ENCODE data around the gene SPATA16.
"Not testable (repeated sequence)": the region's sequence is repeated elsewhere in the genome, so short reads cannot be mapped to it uniquely, and the experiment has no call there.

Gene SPATA16

GRCh38 chr3:173003471-173003870 lies 137.6 kb downstream of the SPATA16 start:
- DNase-seq = peak; percentile 54

DNA sequence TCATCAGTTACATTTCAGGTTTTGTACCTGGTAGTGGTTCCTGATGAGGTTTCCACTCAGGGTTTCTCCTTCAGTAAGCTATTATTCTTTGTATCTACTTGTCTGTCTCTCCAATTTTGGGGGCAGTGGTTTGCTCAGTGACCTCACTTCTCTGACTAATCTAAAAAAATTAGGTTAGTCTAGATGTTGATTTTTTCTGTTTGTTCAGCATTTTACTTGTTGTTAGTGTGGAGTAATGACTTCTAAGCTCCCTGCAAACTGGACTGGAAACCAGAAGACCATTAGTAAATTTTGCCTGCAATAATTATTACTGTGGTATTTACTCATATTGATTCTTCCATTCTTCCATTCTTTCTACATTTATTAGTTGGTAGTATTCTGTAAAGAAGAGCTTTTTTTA lies 139.4 kb downstream of the SPATA16 start:
- no peak for DNase-seq

DNA sequence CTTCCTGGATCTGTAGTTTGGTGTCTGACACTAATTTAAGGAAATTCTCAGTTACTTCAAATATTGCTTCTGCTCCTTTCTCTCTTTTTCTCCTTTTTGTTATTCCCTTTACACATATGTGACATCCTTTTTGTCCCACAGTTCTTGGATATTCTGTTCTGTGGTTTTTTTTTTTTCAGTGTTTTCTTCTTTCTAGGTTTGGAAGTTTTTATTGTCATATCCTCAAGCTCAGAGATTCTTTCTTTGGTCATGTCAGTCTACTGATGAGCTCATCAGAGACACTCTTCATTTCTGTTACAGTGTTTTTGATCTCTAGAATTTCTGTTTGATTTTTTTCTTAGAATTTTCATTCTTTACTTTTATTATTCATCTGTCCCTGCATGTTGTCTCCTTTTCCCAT lies 140.5 kb downstream of the SPATA16 start:
- no peak for DNase-seq

GRCh38 chr3:172993412-172993811 lies 147.6 kb downstream of the SPATA16 start:
- no peak for DNase-seq

DNA sequence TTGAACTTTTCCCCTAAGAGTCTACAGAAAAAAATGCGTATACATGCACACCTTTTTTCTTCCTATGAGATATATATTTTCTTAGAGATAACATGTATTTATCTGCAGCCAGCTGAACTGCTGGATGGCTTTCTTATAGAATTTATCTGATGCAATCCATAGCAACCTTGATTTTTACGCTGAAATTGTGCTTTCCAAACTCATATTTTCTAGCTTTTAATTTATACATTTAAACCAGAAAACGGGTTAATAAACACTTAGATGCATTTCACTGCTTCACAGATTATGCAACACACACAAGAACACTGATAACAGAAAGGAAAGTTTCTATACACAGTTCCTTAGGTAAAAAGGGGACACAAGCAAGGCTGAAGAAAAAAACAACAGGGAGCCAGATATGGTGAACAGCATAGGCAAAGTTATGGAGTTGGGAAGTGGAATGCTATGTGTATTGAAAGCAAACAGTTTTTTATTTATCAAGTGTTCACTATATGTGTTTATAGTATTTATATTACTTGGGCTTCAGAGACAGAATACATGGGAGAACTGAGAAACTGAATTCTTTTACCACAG lies 149.5 kb downstream of the SPATA16 start:
- DNase-seq = no peak

DNA sequence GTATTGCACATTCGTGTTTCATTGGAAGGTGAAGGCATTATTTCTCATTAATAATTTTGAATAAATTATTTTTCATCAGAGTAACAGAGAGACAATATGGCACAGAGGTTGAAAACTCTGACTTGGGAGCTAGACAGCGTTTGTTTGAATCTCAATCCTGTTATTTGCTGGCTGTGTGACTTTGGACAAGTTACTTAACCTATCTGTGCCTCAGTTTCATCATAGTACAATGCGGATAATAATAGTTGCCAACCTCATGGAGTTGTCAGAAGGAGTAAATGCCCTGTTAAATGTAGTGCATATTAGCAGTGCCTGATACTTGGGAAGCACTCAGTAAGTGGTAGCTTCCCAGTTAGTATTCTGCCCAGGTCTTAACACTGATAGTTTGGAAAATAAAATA lies 151.7 kb downstream of the SPATA16 start:
- no peak for DNase-seq

- DNase-seq = no peak
These were observed 153.8 kb downstream of the SPATA16 start for GRCh38 chr3:172987273-172987672.

DNA sequence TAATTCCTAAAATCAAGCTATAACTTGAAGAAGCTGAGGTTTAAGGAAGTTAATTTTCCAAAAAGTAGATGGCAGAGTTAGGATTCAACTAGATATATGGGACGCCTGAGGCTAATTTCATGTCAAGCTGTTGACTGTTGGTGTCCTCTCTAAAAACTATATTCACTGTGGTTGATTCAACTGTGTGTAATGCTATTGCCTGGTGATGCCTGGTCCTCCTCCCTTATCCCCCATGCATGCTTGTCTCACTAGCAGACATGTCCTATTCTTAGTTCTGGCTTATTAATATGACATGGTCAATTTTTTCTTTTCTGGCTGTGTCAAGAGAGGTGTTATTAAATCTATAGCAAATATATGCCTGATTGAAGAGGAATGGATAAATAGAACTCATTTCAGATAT lies 156.1 kb downstream of the SPATA16 start:
- no peak for DNase-seq

GRCh38 chr3:172982736-172983364 lies 158.2 kb downstream of the SPATA16 start:
- no peak for DNase-seq

GRCh38 chr3:172981407-172981983 lies 159.5 kb downstream of the SPATA16 start:
- DNase-seq = no peak

- no peak for DNase-seq
These were observed 160.2 kb downstream of the SPATA16 start for GRCh38 chr3:172980849-172981248.

- DNase-seq = no peak
These were observed 163.3 kb downstream of the SPATA16 start for GRCh38 chr3:172977696-172978095.

GRCh38 chr3:172974969-172975368 lies 166.1 kb downstream of the SPATA16 start:
- no peak for DNase-seq

DNA sequence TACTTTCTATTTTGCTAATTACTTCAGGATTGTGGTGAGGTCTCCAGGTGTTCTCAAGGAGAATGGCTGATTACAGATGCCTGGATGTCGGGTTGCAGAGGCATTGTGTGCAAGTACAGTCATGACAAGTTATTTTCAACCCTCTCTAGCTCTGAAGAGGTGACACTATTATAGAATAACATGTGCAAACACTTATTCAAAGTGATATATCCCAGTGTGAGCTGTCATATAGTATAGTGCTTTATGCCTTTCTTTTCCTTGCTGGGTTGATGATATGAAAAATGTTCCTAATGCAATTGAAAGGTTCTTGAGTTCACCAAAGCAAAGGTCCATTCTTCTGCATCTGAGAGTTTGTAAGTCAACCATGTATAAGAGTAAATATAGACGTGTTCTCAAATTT lies 167.2 kb downstream of the SPATA16 start:
- no peak for DNase-seq

GRCh38 chr3:172972717-172973116 lies 168.3 kb downstream of the SPATA16 start:
- DNase-seq = no peak

GRCh38 chr3:172972067-172972466 lies 169.0 kb downstream of the SPATA16 start:
- no peak for DNase-seq

DNA sequence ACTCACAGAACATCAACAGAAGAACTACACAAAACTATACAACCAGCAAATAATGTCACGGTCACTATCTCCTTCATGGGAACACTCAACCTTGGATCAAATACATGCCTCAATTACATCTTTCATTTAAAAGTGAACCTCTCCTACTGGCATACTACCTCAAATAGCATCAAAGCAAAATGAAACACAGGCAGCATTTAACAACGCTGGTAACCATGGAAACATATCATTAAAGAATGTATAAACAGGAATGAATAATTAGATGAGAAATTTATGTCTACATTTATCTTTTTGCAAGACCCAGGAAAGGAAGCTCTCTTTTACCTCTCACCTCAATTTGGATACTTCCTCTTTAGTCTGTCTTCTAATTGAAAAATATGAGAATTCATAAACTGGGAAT lies 172.4 kb downstream of the SPATA16 start:
- no peak for DNase-seq

- no peak for DNase-seq
These were observed 175.8 kb downstream of the SPATA16 start for GRCh38 chr3:172965256-172965655.

DNA sequence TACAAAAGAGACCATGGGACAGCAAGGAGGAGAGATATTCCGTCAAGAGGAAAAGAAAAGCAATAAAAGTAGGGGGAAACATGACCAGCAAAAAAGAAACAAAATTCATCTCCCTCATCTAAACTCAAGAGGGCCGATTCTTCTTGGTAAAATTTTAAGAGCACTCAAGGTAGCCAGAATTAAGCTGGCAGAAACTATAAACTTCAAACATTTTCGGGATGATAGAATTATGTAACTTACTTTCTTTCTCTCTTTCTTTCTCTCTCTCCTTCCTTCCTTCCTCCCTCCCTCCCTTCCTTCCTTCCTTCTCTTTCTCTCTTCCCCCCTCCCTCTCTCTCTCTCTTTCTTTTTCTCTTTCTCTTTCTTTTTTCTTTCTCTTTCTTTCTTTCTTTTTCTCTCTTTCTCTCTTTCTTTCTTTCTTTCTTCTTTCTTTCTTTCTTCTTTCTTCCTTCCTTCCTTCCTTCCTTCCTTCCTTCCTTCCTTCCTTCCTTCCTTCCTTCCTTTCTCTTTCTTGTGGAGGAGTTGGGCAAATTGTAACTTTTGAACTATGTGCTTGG lies 180.3 kb downstream of the SPATA16 start:
- DNase-seq = not testable (repeated sequence)

GRCh38 chr3:172958565-172958964 lies 182.5 kb downstream of the SPATA16 start:
- no peak for DNase-seq

- DNase-seq = no peak
These were observed 187.5 kb downstream of the SPATA16 start for GRCh38 chr3:172953571-172953970.

- no peak for DNase-seq
These were observed 189.5 kb downstream of the SPATA16 start for GRCh38 chr3:172951511-172951910.

DNA sequence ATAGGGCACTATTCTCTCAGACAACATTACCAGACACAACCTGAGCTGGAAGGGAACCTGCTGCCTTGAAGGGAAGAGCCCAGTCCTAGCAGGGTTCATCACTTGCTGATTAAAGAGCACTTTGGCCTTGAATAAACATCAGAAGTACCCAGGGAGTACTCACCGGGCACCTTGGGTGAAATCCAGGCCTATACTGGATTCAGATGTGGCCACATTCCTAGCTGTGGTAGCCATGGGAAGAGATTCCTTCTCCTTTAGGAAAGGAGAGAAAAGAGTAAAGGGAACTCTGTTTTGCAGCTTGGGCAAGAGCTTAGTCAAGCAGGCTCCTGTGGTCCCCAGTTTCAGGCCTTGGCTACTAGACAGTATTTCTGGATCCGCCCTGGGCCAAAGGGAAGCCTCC lies 195.0 kb downstream of the SPATA16 start:
- no peak for DNase-seq

- DNase-seq = no peak
These were observed 201.3 kb downstream of the SPATA16 start for GRCh38 chr3:172939651-172940293.
